KMS-11 (cell line): Measurements from ENCODE around the gene SUPT3H.

ENCODE experiments used
- H2AFZ ChIP-seq: fragments of 200-600 bp; sonication (generic); 2 replicates; pipeline ENCODE4 v1.6.1; 2016; ENCODE audit warnings: antibody characterized with exemption, mixed run types, low read depth
- H3K27ac ChIP-seq: fragments of 200-600 bp; sonication (generic); 2 replicates; pipeline ENCODE4 v1.6.1; 2016; ENCODE audit warnings: mild to moderate bottlenecking, mixed run types
- H3K27me3 ChIP-seq: fragments of 200-600 bp; sonication (generic); 2 replicates; pipeline ENCODE4 v1.6.1; 2017; ENCODE audit warnings: mild to moderate bottlenecking, low read depth, mixed run types, moderate library complexity; ENCODE audit not compliant: insufficient read depth
- H3K36me3 ChIP-seq: fragments of 200-600 bp; sonication (generic); 2 replicates; pipeline ENCODE4 v1.6.1; 2017; ENCODE audit warnings: mild to moderate bottlenecking, mixed run types; ENCODE audit not compliant: insufficient read depth
- H3K4me1 ChIP-seq: fragments of 200-600 bp; sonication (generic); 2 replicates; pipeline ENCODE4 v1.6.1; 2016; ENCODE audit warnings: mild to moderate bottlenecking, low read depth, mixed run types; ENCODE audit not compliant: poor library complexity, severe bottlenecking
- H3K4me2 ChIP-seq: fragments of 200-600 bp; sonication (generic); 2 replicates; pipeline ENCODE4 v1.7.0; 2016; ENCODE audit warnings: mild to moderate bottlenecking, mixed run types
- H3K4me3 ChIP-seq: fragments of 200-600 bp; sonication (generic); IDR thresholded peaks from 2 replicates; pipeline ENCODE4 v1.6.1; 2017; ENCODE audit warnings: low read depth, low read length, mixed read lengths; ENCODE audit not compliant: insufficient read depth
- H3K79me2 ChIP-seq: fragments of 200-600 bp; sonication (generic); 2 replicates; pipeline ENCODE4 v1.6.1; 2016; ENCODE audit warnings: low read depth, mixed run types; ENCODE audit not compliant: insufficient read depth
- H3K9ac ChIP-seq: fragments of 200-600 bp; sonication (generic); 2 replicates; pipeline ENCODE4 v1.6.1; 2016; ENCODE audit warnings: mild to moderate bottlenecking, mixed run types
- H4K20me1 ChIP-seq: fragments of 200-600 bp; sonication (generic); 2 replicates; pipeline ENCODE4 v1.6.1; 2016; ENCODE audit warnings: mild to moderate bottlenecking, mixed run types; ENCODE audit not compliant: insufficient read depth
- CTCF ChIP-seq: fragments of 200-600 bp; sonication (generic); conservative IDR thresholded peaks from 2 replicates; pipeline ENCODE4 v1.6.1; 2017; ENCODE audit warnings: low read depth, mild to moderate bottlenecking, antibody characterized with exemption, low read length, moderate library complexity, mixed read lengths

Gene SUPT3H

GRCh38 chr6:44920952-44921491, 456.7 kb downstream of the SUPT3H start:
- Histone ChIP-seq H3K27me3 (no peaks in the 10 kb centered on the region), H3K4me1 (peaks cover 26% of the 10 kb centered on the region), H3K36me3 (no peaks in the 10 kb centered on the region), H3K9ac (no peak overlapping the region), H3K4me3 (no peak overlapping the region), H3K79me2 (no peaks in the 10 kb centered on the region), H4K20me1 (no peaks in the 10 kb centered on the region), H3K27ac (no peak overlapping the region), H2AFZ (no peak overlapping the region), H3K4me2 (no peak overlapping the region)
- TF ChIP-seq CTCF: no peak

DNA sequence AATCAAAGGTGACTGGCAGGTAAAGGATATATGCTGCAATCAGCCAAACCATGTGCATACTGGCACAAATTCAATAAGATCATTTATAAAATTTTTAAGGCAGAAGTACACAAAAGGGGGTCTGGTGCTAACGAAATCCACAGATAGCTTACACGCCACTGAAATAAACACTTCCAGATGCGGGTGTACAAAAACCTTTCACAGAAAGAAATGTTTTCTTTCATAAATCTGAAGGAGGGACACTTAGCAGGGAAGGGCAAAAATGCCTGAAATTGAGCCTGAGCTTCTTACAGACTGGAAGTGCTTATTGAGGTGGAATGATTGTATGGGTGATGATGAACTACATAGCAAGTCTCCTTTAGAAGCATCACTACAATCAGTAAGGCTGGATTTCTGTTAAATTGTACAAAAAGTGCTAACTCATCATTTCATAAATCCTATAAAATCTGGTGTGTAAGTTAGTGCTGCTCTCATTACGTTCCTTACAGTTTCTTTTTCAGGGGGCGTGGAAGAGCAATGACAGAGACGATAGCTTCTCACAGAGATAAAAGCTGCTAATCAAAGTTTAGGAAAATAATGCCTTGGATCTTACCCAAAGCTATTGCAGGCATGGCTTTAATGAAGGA, 458.9 kb downstream of the SUPT3H start:
- no peaks in the 10 kb centered on the region for H4K20me1 ChIP-seq
- H3K27ac ChIP-seq: no peak overlapping the region
- H3K36me3 ChIP-seq: no peaks in the 10 kb centered on the region
- H3K4me3 ChIP-seq: no peak overlapping the region
- no peak for TF ChIP-seq CTCF
- H3K4me2 ChIP-seq: no peak overlapping the region
- no peaks in the 10 kb centered on the region for H3K79me2 ChIP-seq
- no peak overlapping the region for H3K9ac ChIP-seq
- H3K27me3 ChIP-seq: no peaks in the 10 kb centered on the region
- H2AFZ ChIP-seq: no peak overlapping the region
- H3K4me1 ChIP-seq: peaks cover 11% of the 10 kb centered on the region

- Histone ChIP-seq H3K4me3 (no peak overlapping the region), H3K9ac (no peak overlapping the region), H3K4me1 (peaks cover 7% of the 10 kb centered on the region), H3K36me3 (no peaks in the 10 kb centered on the region), H3K4me2 (no peak overlapping the region), H3K27me3 (no peaks in the 10 kb centered on the region), H3K79me2 (no peaks in the 10 kb centered on the region), H4K20me1 (no peaks in the 10 kb centered on the region), H2AFZ (no peak overlapping the region), H3K27ac (no peak overlapping the region)
- no peak for TF ChIP-seq CTCF
Measured at GRCh38 chr6:44917430-44917829, 460.3 kb downstream of the SUPT3H start.

GRCh38 chr6:44915111-44915510, 462.6 kb downstream of the SUPT3H start:
- Histone ChIP-seq H3K27me3 (no peaks in the 10 kb centered on the region), H3K27ac (no peak overlapping the region), H2AFZ (no peak overlapping the region), H3K79me2 (no peaks in the 10 kb centered on the region), H3K36me3 (no peaks in the 10 kb centered on the region), H3K4me3 (no peak overlapping the region), H3K4me2 (no peak overlapping the region), H3K4me1 (no peaks in the 10 kb centered on the region), H3K9ac (no peak overlapping the region), H4K20me1 (no peaks in the 10 kb centered on the region)
- no peak for TF ChIP-seq CTCF
